SK-N-SH treated with all-trans-retinoic acid at 6 μM for 48 hours (cell line): ENCODE data around the gene UGT1A5.

ENCODE experiments used
- ATAC-seq: fragments of 200-7000 bp; cut with Tn5 transposase; 3 replicates; pipeline ENCODE4 v1.9.1; 2020; ENCODE audit warnings: mild to moderate bottlenecking, moderate library complexity
- ARNTL ChIP-seq: fragments of 450-650 bp; formaldehyde crosslinking; IDR thresholded peaks from 2 replicates; pipeline ENCODE4 v1.5.0; 2020; ENCODE audit warnings: low read depth, mild to moderate bottlenecking, moderate library complexity, borderline replicate concordance
- BACH2 ChIP-seq: fragments of 250-450 bp; sonication (Bioruptor Pico); IDR thresholded peaks from 2 replicates; pipeline ENCODE4 v1.9.0; 2021; ENCODE audit warnings: mild to moderate bottlenecking, borderline replicate concordance
- CSDC2 ChIP-seq: fragments of 250-450 bp; sonication (Bioruptor Pico); IDR thresholded peaks from 2 replicates; pipeline ENCODE4 v1.5.0; 2020; ENCODE audit warnings: mild to moderate bottlenecking, moderate library complexity
- CSRNP3 ChIP-seq: fragments of 250-450 bp; sonication (Bioruptor Pico); IDR thresholded peaks from 2 replicates; pipeline ENCODE4 v1.5.1; 2021; ENCODE audit warnings: mild to moderate bottlenecking, moderate library complexity
- ESRRG ChIP-seq: fragments of 250-450 bp; sonication (Bioruptor Pico); IDR thresholded peaks from 2 replicates; pipeline ENCODE4 v1.6.1; 2021; ENCODE audit warnings: mild to moderate bottlenecking
- GLIS3 ChIP-seq: fragments of 250-450 bp; sonication (Bioruptor Pico); IDR thresholded peaks from 2 replicates; pipeline ENCODE4 v1.5.0; 2020; ENCODE audit warnings: mild to moderate bottlenecking, moderate library complexity
- PATZ1 ChIP-seq: fragments of 250-450 bp; sonication (Bioruptor Pico); IDR thresholded peaks from 2 replicates; pipeline ENCODE4 v1.8.0; 2020; ENCODE audit warnings: mild to moderate bottlenecking, moderate library complexity, borderline replicate concordance
- POU6F1 ChIP-seq: fragments of 250-450 bp; sonication (Bioruptor Pico); IDR thresholded peaks from 2 replicates; pipeline ENCODE4 v1.8.0; 2021; ENCODE audit warnings: low read depth, mild to moderate bottlenecking, moderate library complexity, borderline replicate concordance
- PPARA ChIP-seq: fragments of 250-450 bp; sonication (Bioruptor Pico); IDR thresholded peaks from 2 replicates; pipeline ENCODE4 v1.5.0; 2020; ENCODE audit warnings: mild to moderate bottlenecking, borderline replicate concordance
- RARB ChIP-seq: fragments of 250-450 bp; sonication (Bioruptor Pico); IDR thresholded peaks from 2 replicates; pipeline ENCODE4 v1.8.0; 2021; ENCODE audit warnings: mild to moderate bottlenecking, moderate library complexity
- SNAI2 ChIP-seq: fragments of 250-450 bp; sonication (Bioruptor Pico); IDR thresholded peaks from 2 replicates; pipeline ENCODE4 v1.5.0; 2020; ENCODE audit warnings: mild to moderate bottlenecking, moderate library complexity
- TCF4 ChIP-seq: fragments of 250-450 bp; sonication (Bioruptor Pico); IDR thresholded peaks from 2 replicates; pipeline ENCODE4 v1.8.0; 2021; ENCODE audit warnings: mild to moderate bottlenecking, moderate library complexity, borderline replicate concordance
- TOX ChIP-seq: fragments of 250-450 bp; sonication (Bioruptor Pico); IDR thresholded peaks from 2 replicates; pipeline ENCODE4 v1.8.0; 2021; ENCODE audit warnings: mild to moderate bottlenecking, moderate library complexity, borderline replicate concordance
- TSHZ2 ChIP-seq: fragments of 250-450 bp; sonication (Bioruptor Pico); IDR thresholded peaks from 2 replicates; pipeline ENCODE4 v1.5.0; 2020; ENCODE audit warnings: mild to moderate bottlenecking, moderate library complexity
- ZC3H10 ChIP-seq: fragments of 250-450 bp; sonication (Bioruptor Pico); IDR thresholded peaks from 2 replicates; pipeline ENCODE4 v1.5.1; 2021; ENCODE audit warnings: mild to moderate bottlenecking, moderate library complexity
- ZFP30 ChIP-seq: fragments of 450-650 bp; formaldehyde crosslinking; IDR thresholded peaks from 2 replicates; pipeline ENCODE4 v1.5.0; 2022; ENCODE audit warnings: mild to moderate bottlenecking, moderate library complexity
- ZNF565 ChIP-seq: fragments of 450-650 bp; formaldehyde crosslinking; conservative IDR thresholded peaks from 2 replicates; pipeline ENCODE4 v1.5.0; 2020; ENCODE audit warnings: low read depth, mild to moderate bottlenecking, moderate library complexity
- ZNF70 ChIP-seq: fragments of 450-650 bp; formaldehyde crosslinking; IDR thresholded peaks from 2 replicates; pipeline ENCODE4 v1.5.0; 2020; ENCODE audit warnings: mild to moderate bottlenecking, moderate library complexity
- ZNF8 ChIP-seq: fragments of 450-650 bp; formaldehyde crosslinking; IDR thresholded peaks from 2 replicates; pipeline ENCODE4 v1.5.0; 2020; ENCODE audit warnings: mild to moderate bottlenecking, moderate library complexity

UGT1A5 gene

GRCh38 chr2:233712611-233713261, at the start of gene UGT1A5:
Gene UGT1A5, plus strand, starts transcription at chr2:233712907. Its CDS starts 85 bp downstream, at chr2:233712992.
- TF ChIP-seq PPARA (CRISPR knock-in tag) (no peak), ZFP30 (CRISPR knock-in tag) (no peak), CSRNP3 (no peak), ZNF565 (CRISPR knock-in tag) (no peak), RARB (CRISPR knock-in tag) (no peak), TSHZ2 (CRISPR knock-in tag) (no peak), SNAI2 (CRISPR knock-in tag) (no peak), ZC3H10 (CRISPR knock-in tag) (no peak), ESRRG (CRISPR knock-in tag) (no peak), PATZ1 (CRISPR knock-in tag) (no peak), POU6F1 (CRISPR knock-in tag) (no peak), GLIS3 (CRISPR knock-in tag) (no peak), BACH2 (CRISPR knock-in tag) (no peak), TCF4 (CRISPR knock-in tag) (no peak)
- TF ChIP-seq, all 23 proteins: peak for 0
- ATAC-seq = no peak

GRCh38 chr2:233663911-233664310, 48.8 kb upstream of the UGT1A5 start:
- TF ChIP-seq RARB (CRISPR knock-in tag) (no peak), ARNTL (CRISPR knock-in tag) (no peak), ZC3H10 (CRISPR knock-in tag) (no peak), SNAI2 (CRISPR knock-in tag) (no peak), TCF4 (CRISPR knock-in tag) (no peak)
- TF ChIP-seq, all 23 proteins: peak for 0
- no peak for ATAC-seq

- TF ChIP-seq CSDC2 (CRISPR knock-in tag) (no peak), ZNF70 (no peak), ZNF8 (CRISPR knock-in tag) (no peak), TOX (CRISPR knock-in tag) (no peak), PATZ1 (CRISPR knock-in tag) (no peak), BACH2 (CRISPR knock-in tag) (no peak), ZFP30 (CRISPR knock-in tag) (no peak)
- ATAC-seq = no peak
These were observed 44.0 kb upstream of the UGT1A5 start for GRCh38 chr2:233668605-233669260.
